Neural cell (in vitro differentiated cells): ENCODE measurements around the gene VPS13D. TPM values are rescaled to one million over a fixed set of nuclear protein-coding genes. Genes with fewer than 3 reads are reported as not detected.

Experiments
- H2AFZ ChIP-seq: fragments of 200-600, 300-800 bp; sonication (generic), shearing (Covaris generic); 2 replicates; pipeline ENCODE4 v1.6.0; 2014; ENCODE audit warnings: low read depth, mild to moderate bottlenecking, antibody characterized with exemption, low read length, moderate library complexity
- H3F3A ChIP-seq: fragments of 200-600 bp; shearing (Covaris generic); 2 replicates; pipeline ENCODE4 v1.6.1; 2016; ENCODE audit warnings: mild to moderate bottlenecking, moderate library complexity, mixed read lengths, antibody characterized with exemption, low read length; ENCODE audit not compliant: insufficient read depth, poor library complexity, severe bottlenecking
- H3K27ac ChIP-seq: fragments of 200-600, 300-800 bp; sonication (generic), shearing (Covaris generic); 2 replicates; pipeline ENCODE4 v1.5.1; 2014; ENCODE audit warnings: mild to moderate bottlenecking, low read length, moderate library complexity
- H3K27me3 ChIP-seq: fragments of 300-800, 200-600 bp; sonication (generic), shearing (Covaris generic); 2 replicates; pipeline ENCODE4 v1.6.0; 2014; ENCODE audit warnings: mild to moderate bottlenecking, low read depth, low read length, moderate library complexity; ENCODE audit not compliant: insufficient read depth
- H3K36me3 ChIP-seq: fragments of 300-800, 200-600 bp; sonication (generic), shearing (Covaris generic); 2 replicates; pipeline ENCODE4 v1.5.1; 2014; ENCODE audit warnings: mild to moderate bottlenecking, antibody characterized with exemption, low read length, moderate library complexity; ENCODE audit not compliant: insufficient read depth
- H3K4me2 ChIP-seq: fragments of 300-800, 200-600 bp; sonication (generic), shearing (Covaris generic); 2 replicates; pipeline ENCODE4 v1.6.0; 2014; ENCODE audit warnings: mild to moderate bottlenecking, low read length
- H3K4me3 ChIP-seq: fragments of 300-800, 200-600 bp; sonication (generic), shearing (Covaris generic); 2 replicates; pipeline ENCODE4 v1.5.1; 2014; ENCODE audit warnings: mild to moderate bottlenecking, low read length, moderate library complexity
- H3K79me2 ChIP-seq: fragments of 200-600 bp; shearing (Covaris generic); replicated peaks from 2 replicates; pipeline ENCODE4 v1.6.0; 2014; ENCODE audit warnings: mild to moderate bottlenecking, low read length, moderate library complexity; ENCODE audit not compliant: insufficient read depth
- H3K9ac ChIP-seq: fragments of 300-800, 200-600 bp; sonication (generic), shearing (Covaris generic); 2 replicates; pipeline ENCODE4 v1.6.1; 2016; ENCODE audit warnings: mild to moderate bottlenecking, low read length, mixed read lengths
- H3K9me2 ChIP-seq: fragments of 200-600 bp; shearing (Covaris generic); 2 replicates; pipeline ENCODE4 v1.6.1; 2016; ENCODE audit warnings: mild to moderate bottlenecking, low read length, mixed read lengths; ENCODE audit not compliant: insufficient read depth
- H3K9me3 ChIP-seq: fragments of 200-600, 300-800 bp; sonication (generic), shearing (Covaris generic); 2 replicates; pipeline ENCODE4 v1.6.1; 2016; ENCODE audit warnings: mild to moderate bottlenecking, mixed run types, low read length, moderate library complexity, mixed read lengths
- H4K20me1 ChIP-seq: fragments of 200-600 bp; shearing (Covaris generic); 2 replicates; pipeline ENCODE4 v1.6.1; 2016; ENCODE audit warnings: mild to moderate bottlenecking, mixed run types; ENCODE audit not compliant: insufficient read depth
- CTCF ChIP-seq: fragments of 450-650 bp; IDR thresholded peaks from 2 replicates; pipeline ENCODE4 v1.5.1; 2014; ENCODE audit warnings: antibody characterized with exemption, mild to moderate bottlenecking, moderate library complexity; ENCODE audit not compliant: poor library complexity, severe bottlenecking
- EP300 ChIP-seq: fragments of 450-650 bp; conservative IDR thresholded peaks from 2 replicates; pipeline ENCODE4 v1.6.1; 2014; ENCODE audit warnings: antibody characterized with exemption, mild to moderate bottlenecking, moderate library complexity; ENCODE audit not compliant: poor library complexity, severe bottlenecking
- EZH2 ChIP-seq: fragments of 200-600, 300-800 bp; shearing (Covaris generic), sonication (generic); IDR thresholded peaks from 2 replicates; pipeline ENCODE4 v1.6.1; 2014; ENCODE audit warnings: antibody characterized with exemption, low read length, borderline replicate concordance, mild to moderate bottlenecking; ENCODE audit not compliant: insufficient read depth, poor library complexity, severe bottlenecking
- MXI1 ChIP-seq: fragments of 450-650 bp; conservative IDR thresholded peaks from 2 replicates; pipeline ENCODE4 v1.6.1; 2014; ENCODE audit warnings: antibody characterized with exemption, mild to moderate bottlenecking; ENCODE audit not compliant: poor library complexity, severe bottlenecking
- POLR2AphosphoS5 ChIP-seq: IDR thresholded peaks from 2 replicates; pipeline ENCODE4 v1.6.1; 2012
- RAD21 ChIP-seq: fragments of 450-650 bp; conservative IDR thresholded peaks from 2 replicates; pipeline ENCODE4 v1.6.1; 2014; ENCODE audit warnings: antibody characterized with exemption, mild to moderate bottlenecking, moderate library complexity
- REST ChIP-seq: IDR thresholded peaks from 2 replicates; pipeline ENCODE4 v1.6.1; 2012; ENCODE audit warnings: borderline replicate concordance
- SMC3 ChIP-seq: fragments of 450-650 bp; conservative IDR thresholded peaks from 2 replicates; pipeline ENCODE4 v1.6.1; 2014; ENCODE audit warnings: antibody characterized with exemption, mild to moderate bottlenecking, moderate library complexity; ENCODE audit not compliant: poor library complexity
- TAF1 ChIP-seq: IDR thresholded peaks from 2 replicates; pipeline ENCODE4 v1.6.1; 2012; ENCODE audit warnings: low read depth
- polyA plus RNA-seq: library from polyadenylated mRNA; depleted of rRNA; stranded (reverse); fragments of >200 nt; gene quantifications from 2 replicates; pipeline ENCODE4 v1.2.3, GENCODE V29; 2014

The VPS13D gene
- polyA plus RNA-seq, 1 donor from 2014 or later: 24.5 TPM

GRCh38 chr1:12384836-12385456, 155.1 kb downstream of the VPS13D start:
- Histone ChIP-seq H2AFZ (no peak overlapping the region), H4K20me1 (no peaks in the 10 kb centered on the region), H3K27ac (no peak overlapping the region), H3K27me3 (no peaks in the 10 kb centered on the region), H3K36me3 (peaks cover 29% of the 10 kb centered on the region), H3K9me3 (peaks cover 6% of the 10 kb centered on the region), H3K9me2 (no peaks in the 10 kb centered on the region), H3K4me2 (no peak overlapping the region), H3K9ac (no peak overlapping the region), H3F3A (no peaks in the 10 kb centered on the region), H3K79me2 (no peaks in the 10 kb centered on the region), H3K4me3 (no peak overlapping the region)
- TF ChIP-seq EZH2 (no peak), REST (no peak), MXI1 (no peak), TAF1 (no peak), SMC3 (no peak), POLR2AphosphoS5 (no peak), RAD21 (no peak), CTCF (no peak), EP300 (no peak)

- Histone ChIP-seq H3K9ac (no peak overlapping the region), H3K27ac (no peak overlapping the region), H3K4me2 (no peak overlapping the region), H3K36me3 (peaks cover 29% of the 10 kb centered on the region), H3K9me3 (peaks cover 6% of the 10 kb centered on the region), H2AFZ (no peak overlapping the region), H3K79me2 (no peaks in the 10 kb centered on the region), H3F3A (no peaks in the 10 kb centered on the region), H3K4me3 (no peak overlapping the region), H3K9me2 (no peaks in the 10 kb centered on the region), H4K20me1 (no peaks in the 10 kb centered on the region), H3K27me3 (no peaks in the 10 kb centered on the region)
- TF ChIP-seq POLR2AphosphoS5: no peak
- TF ChIP-seq EP300: no peak
- TF ChIP-seq SMC3: no peak
- no peak for TF ChIP-seq REST
- TF ChIP-seq EZH2: no peak
- no peak for TF ChIP-seq MXI1
- no peak for TF ChIP-seq CTCF
- TF ChIP-seq RAD21: no peak
- no peak for TF ChIP-seq TAF1
Measured at GRCh38 chr1:12386130-12386529, 156.3 kb downstream of the VPS13D start.
